Measurements from ENCODE around the gene SLC22A1. TPM values are rescaled to one million over a fixed set of nuclear protein-coding genes. Genes with fewer than 3 reads are reported as not detected.
A peak's percentile ranks its signal among the peaks of the same experiment; 100 is the strongest.
"Not testable (repeated sequence)": the region's sequence is repeated elsewhere in the genome, so short reads cannot be mapped to it uniquely, and the experiment has no call there.

The SLC22A1 gene
- total RNA-seq, 1 donor from 2014 or later: not detected

DNA sequence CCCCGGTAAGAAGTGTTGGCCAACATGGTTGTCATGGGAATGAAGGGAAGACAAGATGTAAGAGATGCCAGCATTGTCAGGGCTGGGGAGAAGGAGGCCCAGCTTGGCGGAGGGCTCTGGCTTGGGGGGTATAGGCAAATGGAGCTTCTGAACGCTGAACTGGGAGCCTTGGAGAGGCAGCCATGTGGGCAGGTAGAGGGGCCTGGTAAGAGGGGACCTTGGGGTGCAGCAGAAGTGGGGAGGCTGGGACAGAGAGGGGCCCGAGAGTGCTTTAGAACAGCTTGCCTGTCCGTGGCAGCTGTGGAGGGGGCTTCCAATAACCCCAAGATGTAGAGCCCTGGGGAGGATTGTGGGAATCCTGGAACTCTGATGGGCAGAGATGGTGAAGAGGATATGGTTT lies 3.0 kb downstream of the SLC22A1 start:
- DNase-seq (ENCODE audit: low spot score in 2 of 2): peak in 1 of 2 donors; percentile 47
- intact Hi-C loops (cut with DNase I): no loop called here

DNA sequence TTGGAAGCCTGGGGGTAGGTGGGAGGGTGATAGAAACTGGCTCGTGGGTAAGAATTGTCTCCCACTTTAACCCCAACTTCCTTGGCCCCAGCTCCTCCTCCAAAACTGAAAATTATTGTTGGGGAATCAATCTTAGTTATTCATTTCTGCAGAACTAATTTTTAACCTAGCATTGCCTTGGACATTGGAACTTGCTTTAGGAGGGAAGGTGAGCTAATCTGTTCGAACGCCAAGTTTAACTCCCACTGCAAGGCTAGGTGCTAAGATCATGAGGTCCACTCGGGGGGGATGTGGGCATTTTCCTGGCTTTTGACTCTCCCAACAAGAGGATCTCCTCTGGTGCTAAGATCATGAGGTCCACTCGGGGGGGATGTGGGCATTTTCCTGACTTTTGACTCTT lies 3.5 kb downstream of the SLC22A1 start:
- H3K36me3 ChIP-seq; H3K4me1 ChIP-seq; H3K4me3 ChIP-seq; H3K27me3 ChIP-seq; H3K9me3 ChIP-seq; intact Hi-C loops (cut with DNase I); H3K27ac ChIP-seq: not testable (repeated sequence)
- DNase-seq (ENCODE audit: low spot score in 2 of 2): peak in 1 of 2 donors; percentile 4

More for the DNA sequence above, 3.0 kb downstream of the SLC22A1 start:
- TF ChIP-seq, protein P1, sequence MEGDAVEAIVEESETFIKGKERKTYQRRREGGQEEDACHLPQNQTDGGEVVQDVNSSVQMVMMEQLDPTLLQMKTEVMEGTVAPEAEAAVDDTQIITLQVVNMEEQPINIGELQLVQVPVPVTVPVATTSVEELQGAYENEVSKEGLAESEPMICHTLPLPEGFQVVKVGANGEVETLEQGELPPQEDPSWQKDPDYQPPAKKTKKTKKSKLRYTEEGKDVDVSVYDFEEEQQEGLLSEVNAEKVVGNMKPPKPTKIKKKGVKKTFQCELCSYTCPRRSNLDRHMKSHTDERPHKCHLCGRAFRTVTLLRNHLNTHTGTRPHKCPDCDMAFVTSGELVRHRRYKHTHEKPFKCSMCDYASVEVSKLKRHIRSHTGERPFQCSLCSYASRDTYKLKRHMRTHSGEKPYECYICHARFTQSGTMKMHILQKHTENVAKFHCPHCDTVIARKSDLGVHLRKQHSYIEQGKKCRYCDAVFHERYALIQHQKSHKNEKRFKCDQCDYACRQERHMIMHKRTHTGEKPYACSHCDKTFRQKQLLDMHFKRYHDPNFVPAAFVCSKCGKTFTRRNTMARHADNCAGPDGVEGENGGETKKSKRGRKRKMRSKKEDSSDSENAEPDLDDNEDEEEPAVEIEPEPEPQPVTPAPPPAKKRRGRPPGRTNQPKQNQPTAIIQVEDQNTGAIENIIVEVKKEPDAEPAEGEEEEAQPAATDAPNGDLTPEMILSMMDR (IDR thresholded peaks at IDR 0.05): no peak
- no peaks in the 10 kb centered on the region for H3K36me3 ChIP-seq
- H3K4me1 ChIP-seq: no peaks in the 10 kb centered on the region
- H3K4me3 ChIP-seq: no peak overlapping the region
- no peaks in the 10 kb centered on the region for H3K9me3 ChIP-seq
- H3K27ac ChIP-seq: no peak overlapping the region
- H3K27me3 ChIP-seq: no peaks in the 10 kb centered on the region

DNA sequence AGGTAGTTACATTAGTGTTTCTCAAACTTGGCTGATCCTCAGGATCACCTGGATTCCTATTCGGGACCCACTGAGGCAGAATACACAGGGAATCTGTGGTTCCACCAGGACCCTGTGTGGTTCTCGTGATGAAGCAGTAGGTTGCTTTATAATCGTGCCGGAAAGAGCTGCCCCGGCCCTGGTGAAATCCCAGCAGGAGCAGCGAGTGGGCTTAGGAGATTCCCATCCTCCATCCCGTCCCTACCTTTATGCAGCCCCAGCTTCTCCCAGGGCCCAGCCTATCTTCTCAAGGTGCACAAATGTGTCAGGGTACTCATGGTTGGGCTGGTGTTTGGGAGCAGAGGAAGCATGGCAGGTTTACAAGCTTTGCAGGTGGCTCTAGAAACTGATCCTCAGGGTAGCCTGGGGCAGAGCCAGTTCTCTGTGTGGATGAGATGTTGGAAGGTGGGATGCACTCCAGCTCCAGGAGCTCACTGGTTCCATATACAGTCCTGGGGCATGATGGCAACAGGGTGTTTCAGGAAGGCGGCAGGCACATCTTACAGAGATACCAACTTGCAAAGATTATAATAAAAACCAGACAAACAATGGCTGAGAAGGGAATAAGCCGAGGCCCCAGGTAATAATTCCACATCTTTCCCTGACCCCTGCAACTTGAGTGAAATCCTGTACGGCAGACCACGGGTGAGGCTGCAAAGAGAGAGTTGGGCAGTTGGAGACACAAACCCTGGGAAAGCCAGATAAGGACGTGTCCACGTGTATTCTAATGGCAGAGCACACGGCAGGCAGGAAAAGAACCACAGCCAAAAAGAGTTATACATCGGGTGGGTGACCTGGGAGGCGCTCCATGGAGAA lies 5.9 kb downstream of the SLC22A1 start:
- H3K9me3 ChIP-seq: no peaks in the 10 kb centered on the region
- no peaks in the 10 kb centered on the region for H3K27me3 ChIP-seq
- intact Hi-C loops (cut with DNase I): no loop called here
- no peak overlapping the region for H3K4me3 ChIP-seq
- TF ChIP-seq, protein P1 (IDR thresholded peaks at IDR 0.05): no peak
- no peak overlapping the region for H3K27ac ChIP-seq
- H3K36me3 ChIP-seq: no peaks in the 10 kb centered on the region
- DNase-seq (ENCODE audit: low spot score in 2 of 2): peak in 1 of 2 donors; percentile 47
- H3K4me1 ChIP-seq: peaks cover 0 to 3% of the 10 kb centered on the region in 2 donors

GRCh38 chr6:160128125-160128683 lies 6.6 kb downstream of the SLC22A1 start:
- Histone ChIP-seq H3K27me3 (no peaks in the 10 kb centered on the region), H3K4me3 (no peak overlapping the region), H3K9me3 (no peaks in the 10 kb centered on the region), H3K4me1 (peaks cover 2 to 6% of the 10 kb centered on the region in 2 donors), H3K27ac (no peak overlapping the region), H3K36me3 (no peaks in the 10 kb centered on the region)
- intact Hi-C loops (cut with DNase I): no loop called here
- TF ChIP-seq, protein P1 (IDR thresholded peaks at IDR 0.05): no peak
- DNase-seq (ENCODE audit: low spot score in 2 of 2): peak in 1 of 2 donors; percentile 13

- Histone ChIP-seq H3K27me3 (no peaks in the 10 kb centered on the region), H3K9me3 (no peaks in the 10 kb centered on the region), H3K4me3 (no peak overlapping the region), H3K4me1 (peaks cover 2 to 7% of the 10 kb centered on the region in 2 donors), H3K36me3 (no peaks in the 10 kb centered on the region), H3K27ac (no peak overlapping the region)
- TF ChIP-seq, protein P1 (IDR thresholded peaks at IDR 0.05): no peak
- intact Hi-C loops (cut with DNase I): no loop called here
- DNase-seq (ENCODE audit: low spot score in 2 of 2): peak in 1 of 2 donors; percentile 38
These were observed 7.4 kb downstream of the SLC22A1 start for GRCh38 chr6:160128879-160129516.

Data from ascending aorta (tissue), 2 donors.